GM20000 (cell line): Measurements from ENCODE around the gene SEZ6L.

ENCODE experiments used
- DNase-seq: peaks from one replicate; pipeline ENCODE4 v3.0.0; 2012; ENCODE audit warnings: low spot score
- TF ChIP-seq, protein P1 (sequence below): IDR thresholded peaks from 2 replicates; pipeline ENCODE4 v1.5.1; 2012; ENCODE audit warnings: mild to moderate bottlenecking, control low read depth; ENCODE audit errors: extremely low read depth, missing control alignments

Gene SEZ6L

DNA sequence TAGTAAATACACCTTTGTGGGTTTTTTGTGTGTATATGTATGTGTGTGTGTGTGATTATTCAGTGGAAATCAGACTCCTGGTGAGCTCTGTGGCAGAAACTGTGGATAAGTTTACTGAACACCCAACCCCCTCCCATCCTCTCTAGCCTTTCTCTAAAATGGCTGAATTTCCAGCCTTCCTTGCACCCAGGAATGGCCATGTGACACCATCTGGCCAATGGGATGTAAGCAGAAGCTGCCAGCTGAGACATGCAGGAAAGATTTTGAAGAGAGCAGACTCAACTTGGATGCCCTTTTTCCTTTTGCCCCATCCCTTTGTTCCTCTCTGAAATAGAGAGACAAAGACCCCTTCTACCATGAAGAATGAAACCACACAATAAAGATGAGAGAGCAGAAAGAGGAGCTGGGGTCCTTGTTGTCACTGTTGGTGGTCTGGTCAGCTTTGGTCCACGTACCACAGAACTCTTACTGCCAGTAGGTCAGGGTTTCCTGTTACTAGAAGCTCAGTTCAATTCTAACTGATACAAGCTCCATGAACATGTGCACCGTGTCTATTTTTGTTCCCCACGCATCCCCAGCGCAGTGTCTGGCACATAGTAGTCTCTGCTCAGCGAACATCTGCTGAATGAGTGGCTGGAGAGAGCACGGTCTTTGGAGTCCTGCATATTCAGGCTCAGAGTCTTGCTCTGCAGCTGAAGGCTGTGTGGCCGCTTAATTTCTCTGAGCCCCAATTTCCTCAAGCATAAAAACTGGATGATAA lies 57.5 kb downstream of the SEZ6L start:
- no peak for DNase-seq
- TF ChIP-seq, protein P1, sequence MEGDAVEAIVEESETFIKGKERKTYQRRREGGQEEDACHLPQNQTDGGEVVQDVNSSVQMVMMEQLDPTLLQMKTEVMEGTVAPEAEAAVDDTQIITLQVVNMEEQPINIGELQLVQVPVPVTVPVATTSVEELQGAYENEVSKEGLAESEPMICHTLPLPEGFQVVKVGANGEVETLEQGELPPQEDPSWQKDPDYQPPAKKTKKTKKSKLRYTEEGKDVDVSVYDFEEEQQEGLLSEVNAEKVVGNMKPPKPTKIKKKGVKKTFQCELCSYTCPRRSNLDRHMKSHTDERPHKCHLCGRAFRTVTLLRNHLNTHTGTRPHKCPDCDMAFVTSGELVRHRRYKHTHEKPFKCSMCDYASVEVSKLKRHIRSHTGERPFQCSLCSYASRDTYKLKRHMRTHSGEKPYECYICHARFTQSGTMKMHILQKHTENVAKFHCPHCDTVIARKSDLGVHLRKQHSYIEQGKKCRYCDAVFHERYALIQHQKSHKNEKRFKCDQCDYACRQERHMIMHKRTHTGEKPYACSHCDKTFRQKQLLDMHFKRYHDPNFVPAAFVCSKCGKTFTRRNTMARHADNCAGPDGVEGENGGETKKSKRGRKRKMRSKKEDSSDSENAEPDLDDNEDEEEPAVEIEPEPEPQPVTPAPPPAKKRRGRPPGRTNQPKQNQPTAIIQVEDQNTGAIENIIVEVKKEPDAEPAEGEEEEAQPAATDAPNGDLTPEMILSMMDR: no peak

DNA sequence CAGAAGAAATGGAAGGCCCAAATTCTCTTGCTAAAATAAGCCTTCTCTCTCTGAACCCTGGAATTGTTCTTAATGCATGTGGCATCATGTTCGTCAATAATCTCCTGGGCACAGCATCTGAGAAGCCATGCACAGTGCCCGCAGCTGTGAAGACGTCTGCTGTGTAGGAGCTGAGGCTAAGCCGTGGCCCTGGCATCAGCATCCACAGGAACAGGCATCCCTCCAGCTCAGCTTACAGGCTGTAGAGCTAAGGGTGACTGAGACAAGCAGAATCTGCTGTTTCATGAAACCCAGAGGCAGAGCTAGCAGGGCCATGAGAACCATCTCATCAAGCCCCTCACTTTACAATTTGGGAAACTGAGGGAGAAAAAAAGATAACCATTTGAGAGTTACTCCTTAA lies 60.6 kb downstream of the SEZ6L start:
- DNase-seq: no peak
- TF ChIP-seq, protein P1: no peak

DNA sequence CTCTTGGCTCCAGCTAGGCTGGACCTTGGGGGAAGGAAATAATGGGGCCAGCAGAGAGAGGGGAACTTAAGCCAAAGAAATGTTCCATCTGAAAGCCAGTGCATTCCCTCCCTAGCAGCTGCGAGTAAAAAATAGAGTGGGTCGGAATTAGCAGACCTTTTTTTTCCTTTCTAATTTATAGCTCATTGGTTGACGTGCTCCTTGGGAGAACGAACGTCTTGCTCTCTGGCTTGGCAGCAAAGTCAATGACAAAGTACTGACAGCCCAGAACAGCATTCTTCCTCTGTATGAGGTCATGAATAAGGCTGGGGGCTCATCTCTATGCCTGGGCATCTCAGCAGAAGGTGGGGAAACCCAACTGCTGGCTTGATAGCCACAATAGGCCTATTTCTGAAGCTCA lies 65.0 kb downstream of the SEZ6L start:
- TF ChIP-seq, protein P1: no peak
- no peak for DNase-seq

DNA sequence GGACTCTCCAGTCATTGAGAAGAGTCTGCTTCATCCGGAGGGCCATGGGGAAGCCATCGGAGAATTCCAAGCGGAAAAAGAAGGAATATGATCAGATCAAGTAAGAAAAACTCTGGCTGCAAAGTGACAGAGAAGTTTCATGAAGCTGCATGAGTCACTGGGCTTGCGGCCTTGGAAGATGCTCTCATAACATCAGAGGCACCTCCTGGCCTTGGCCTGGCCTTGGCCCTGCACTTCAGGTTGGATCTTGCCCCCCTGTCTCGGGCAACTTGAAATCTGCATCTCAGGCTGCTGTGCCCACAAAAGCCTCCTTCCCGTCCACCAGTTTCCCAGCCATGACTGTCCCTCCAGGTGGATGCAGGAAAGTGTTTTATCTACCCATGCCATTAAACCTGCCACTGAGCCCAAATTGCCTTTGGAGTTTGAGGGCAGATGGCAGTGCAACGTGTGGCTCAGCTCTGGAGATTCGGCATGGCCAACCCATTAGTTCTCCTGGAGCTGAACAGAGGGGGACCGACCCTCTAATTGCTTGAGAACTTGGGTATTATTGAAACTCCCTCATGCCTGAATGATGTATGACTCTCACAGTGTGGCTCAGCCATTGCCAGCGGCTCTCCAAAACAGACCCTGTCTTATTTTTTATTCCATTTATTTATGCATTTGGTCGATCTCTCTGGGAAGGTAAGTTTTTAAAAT lies 66.7 kb downstream of the SEZ6L start:
- TF ChIP-seq, protein P1: no peak
- no peak for DNase-seq

DNA sequence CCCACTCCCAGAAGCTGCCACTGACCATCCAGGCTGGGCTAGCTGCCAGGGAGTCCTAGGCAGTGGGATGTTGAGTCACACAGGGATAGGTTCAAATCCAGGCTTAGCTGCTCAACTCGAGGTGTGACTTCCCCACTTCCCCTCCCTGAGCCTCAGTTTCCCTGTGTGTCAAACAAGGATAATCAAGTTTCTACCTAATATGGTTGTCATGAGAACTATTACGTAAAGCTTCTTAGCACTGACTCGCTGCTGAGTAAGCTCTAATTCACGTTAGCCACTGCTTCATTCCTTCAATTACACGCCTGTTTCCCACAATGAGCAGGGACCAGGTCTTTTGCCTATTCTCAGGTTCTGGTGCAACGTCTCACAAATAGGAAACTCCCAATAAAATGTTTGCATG lies 67.7 kb downstream of the SEZ6L start:
- TF ChIP-seq, protein P1: no peak

DNA sequence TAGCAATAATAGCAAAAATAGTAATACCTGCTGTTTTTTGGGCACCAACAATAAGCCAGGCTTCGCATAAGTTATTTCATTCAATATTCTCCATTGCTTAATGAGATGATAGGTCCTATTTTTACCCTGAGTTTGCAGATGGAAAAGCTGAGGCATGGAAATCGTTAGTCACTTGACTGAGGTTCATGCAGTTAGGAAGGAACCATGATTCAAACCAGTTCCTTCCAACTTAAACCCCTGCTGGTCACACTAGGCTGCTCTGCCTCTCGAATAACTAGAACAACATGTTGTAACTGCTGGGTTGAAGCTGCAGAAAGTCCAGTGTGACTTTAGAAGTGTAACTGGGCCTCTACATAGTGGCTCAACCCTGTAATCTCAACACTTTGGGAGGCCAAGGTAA lies 69.3 kb downstream of the SEZ6L start:
- no peak for DNase-seq
- TF ChIP-seq, protein P1: no peak

More for the DNA sequence above, 67.7 kb downstream of the SEZ6L start:
- no peak for DNase-seq

DNA sequence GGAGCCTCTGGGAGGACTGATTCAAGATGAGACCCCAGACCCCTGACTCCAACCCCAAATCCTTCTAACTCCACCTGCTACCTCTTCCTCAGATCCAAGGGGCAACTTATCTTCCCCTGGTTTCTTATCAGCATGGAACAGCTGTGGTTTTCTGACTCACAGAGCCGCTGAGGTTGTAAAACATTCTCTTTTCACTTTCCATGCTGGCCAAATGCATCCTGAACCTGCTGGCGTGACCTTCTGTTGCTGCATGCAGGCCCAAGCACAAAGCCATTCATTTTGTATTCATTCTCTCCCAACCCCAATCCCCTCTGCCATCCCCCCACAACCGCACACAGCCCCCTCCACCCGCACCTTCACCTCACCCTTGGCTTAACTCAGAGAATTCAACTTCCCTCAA lies 70.3 kb downstream of the SEZ6L start:
- DNase-seq: no peak
- TF ChIP-seq, protein P1: no peak
